SJSA1 (cell line): ENCODE results near the gene RASSF5. TPM values are rescaled to one million over a fixed set of nuclear protein-coding genes. Genes with fewer than 3 reads are reported as not detected.
"Not testable (repeated sequence)": the region's sequence is repeated elsewhere in the genome, so short reads cannot be mapped to it uniquely, and the experiment has no call there.

Experiments used
- DNase-seq, 2 experiments: peaks; one replicate each; pipeline ENCODE4 v3.0.0-alpha.2; 2015 to 2020; ENCODE audit warnings: low spot score in 2 of 2, low read depth in 1 of 2
- H3K27ac ChIP-seq: fragments of 250-450 bp; sonication (Bioruptor Pico); 2 replicates; pipeline ENCODE4 v1.5.1; 2020; ENCODE audit warnings: mild to moderate bottlenecking, moderate library complexity
- H3K27me3 ChIP-seq: fragments of 250-450 bp; sonication (Bioruptor Pico); replicated peaks from 2 replicates; pipeline ENCODE4 v1.5.1; 2020; ENCODE audit warnings: mild to moderate bottlenecking, moderate library complexity
- H3K36me3 ChIP-seq: fragments of 250-450 bp; sonication (Bioruptor Pico); 2 replicates; pipeline ENCODE4 v1.5.1; 2020; ENCODE audit warnings: mild to moderate bottlenecking
- H3K4me1 ChIP-seq: fragments of 250-450 bp; sonication (Bioruptor Pico); replicated peaks from 2 replicates; pipeline ENCODE4 v1.6.1; 2021; ENCODE audit warnings: mild to moderate bottlenecking
- H3K4me3 ChIP-seq: fragments of 250-450 bp; sonication (Bioruptor Pico); 2 replicates; pipeline ENCODE4 v1.5.1; 2020; ENCODE audit warnings: mild to moderate bottlenecking
- H3K9me3 ChIP-seq: fragments of 250-450 bp; sonication (Bioruptor Pico); replicated peaks from 2 replicates; pipeline ENCODE4 v1.5.1; 2020; ENCODE audit warnings: mild to moderate bottlenecking
- total RNA-seq: library from RNA; depleted of rRNA; stranded (reverse); fragments of >200 nt; shearing (Covaris generic); gene quantifications from 2 replicates; pipeline ENCODE4 v1.2.3, GENCODE V29; 2014

RASSF5 gene
- total RNA-seq, 1 experiment from 2014 or later, result 2.7 TPM

- H3K9me3 ChIP-seq, result no peaks in the 10 kb centered on the region
- H3K27me3 ChIP-seq, result no peaks in the 10 kb centered on the region
- peaks cover 36% of the 10 kb centered on the region for H3K36me3 ChIP-seq
- H3K27ac ChIP-seq, result no peak overlapping the region
- H3K4me3 ChIP-seq, result no peak overlapping the region
- DNase-seq, result no peak
- H3K4me1 ChIP-seq, result peaks cover 9% of the 10 kb centered on the region
Observed at GRCh38 chr1:206482611-206483010, 24.7 kb upstream of the RASSF5 start.

- not testable (repeated sequence) for H3K9me3 ChIP-seq, DNase-seq, H3K4me3 ChIP-seq, H3K4me1 ChIP-seq, H3K27me3 ChIP-seq, H3K27ac ChIP-seq
- peaks cover 33% of the 10 kb centered on the region for H3K36me3 ChIP-seq
Observed at GRCh38 chr1:206483864-206484263, 23.5 kb upstream of the RASSF5 start.

GRCh38 chr1:206484901-206485300 lies 22.4 kb upstream of the RASSF5 start:
- no peak overlapping the region for H3K27ac ChIP-seq
- H3K9me3 ChIP-seq, result no peaks in the 10 kb centered on the region
- H3K4me1 ChIP-seq, result peaks cover 9% of the 10 kb centered on the region
- no peak for DNase-seq
- no peaks in the 10 kb centered on the region for H3K27me3 ChIP-seq
- H3K4me3 ChIP-seq, result no peak overlapping the region
- peaks cover 26% of the 10 kb centered on the region for H3K36me3 ChIP-seq

- Histone ChIP-seq H3K36me3 (peaks cover 30% of the 10 kb centered on the region), H3K9me3 (no peaks in the 10 kb centered on the region), H3K4me3 (no peak overlapping the region), H3K27ac (no peak overlapping the region), H3K4me1 (peaks cover 14% of the 10 kb centered on the region), H3K27me3 (no peaks in the 10 kb centered on the region)
- DNase-seq, result no peak
Observed at GRCh38 chr1:206486995-206487788, 20.1 kb upstream of the RASSF5 start.

GRCh38 chr1:206487970-206488369 lies 19.4 kb upstream of the RASSF5 start:
- no peaks in the 10 kb centered on the region for H3K27me3 ChIP-seq
- no peak overlapping the region for H3K27ac ChIP-seq
- peaks cover 14% of the 10 kb centered on the region for H3K4me1 ChIP-seq
- DNase-seq, result no peak
- peaks cover 30% of the 10 kb centered on the region for H3K36me3 ChIP-seq
- H3K9me3 ChIP-seq, result no peaks in the 10 kb centered on the region
- H3K4me3 ChIP-seq, result no peak overlapping the region

- H3K4me1 ChIP-seq, result peaks cover 14% of the 10 kb centered on the region
- no peak overlapping the region for H3K4me3 ChIP-seq
- peaks cover 31% of the 10 kb centered on the region for H3K36me3 ChIP-seq
- H3K9me3 ChIP-seq, result no peaks in the 10 kb centered on the region
- DNase-seq, result no peak
- H3K27ac ChIP-seq, result no peak overlapping the region
- H3K27me3 ChIP-seq, result no peaks in the 10 kb centered on the region
Observed at GRCh38 chr1:206488466-206488865, 18.9 kb upstream of the RASSF5 start.

- Histone ChIP-seq H3K9me3 (no peaks in the 10 kb centered on the region), H3K27me3 (no peaks in the 10 kb centered on the region), H3K27ac (no peak overlapping the region), H3K4me1 (peaks cover 14% of the 10 kb centered on the region), H3K36me3 (peaks cover 35% of the 10 kb centered on the region), H3K4me3 (no peak overlapping the region)
- peak; percentile 70 to 81 for DNase-seq
Observed at GRCh38 chr1:206489980-206490770, 17.2 kb upstream of the RASSF5 start.

GRCh38 chr1:206490771-206491405 lies 16.4 kb upstream of the RASSF5 start:
- DNase-seq, result no peak

GRCh38 chr1:206491616-206492015 lies 15.7 kb upstream of the RASSF5 start:
- Histone ChIP-seq H3K27ac (no peak overlapping the region), H3K9me3 (no peaks in the 10 kb centered on the region), H3K36me3 (peaks cover 35% of the 10 kb centered on the region), H3K27me3 (no peaks in the 10 kb centered on the region), H3K4me3 (no peak overlapping the region), H3K4me1 (peaks cover 14% of the 10 kb centered on the region)
- no peak for DNase-seq

More at GRCh38 chr1:206490771-206491405, 16.4 kb upstream of the RASSF5 start:
- H3K36me3 ChIP-seq, result peaks cover 35% of the 10 kb centered on the region
- peaks cover 14% of the 10 kb centered on the region for H3K4me1 ChIP-seq
- H3K4me3 ChIP-seq, result no peak overlapping the region
- H3K27ac ChIP-seq, result peak overlapping the region; percentile 6; the same call in 1 of the 2 replicates
- H3K9me3 ChIP-seq, result no peaks in the 10 kb centered on the region
- H3K27me3 ChIP-seq, result no peaks in the 10 kb centered on the region

GRCh38 chr1:206492589-206492988 lies 14.7 kb upstream of the RASSF5 start:
- no peak overlapping the region for H3K4me3 ChIP-seq
- no peak for DNase-seq
- H3K9me3 ChIP-seq, result no peaks in the 10 kb centered on the region
- no peak overlapping the region for H3K27ac ChIP-seq
- H3K27me3 ChIP-seq, result no peaks in the 10 kb centered on the region
- peaks cover 35% of the 10 kb centered on the region for H3K36me3 ChIP-seq
- peaks cover 14% of the 10 kb centered on the region for H3K4me1 ChIP-seq

GRCh38 chr1:206493279-206493678 lies 14.1 kb upstream of the RASSF5 start:
- Histone ChIP-seq H3K27ac (no peak overlapping the region), H3K27me3 (no peaks in the 10 kb centered on the region), H3K36me3 (peaks cover 35% of the 10 kb centered on the region), H3K4me3 (no peak overlapping the region), H3K4me1 (peaks cover 14% of the 10 kb centered on the region), H3K9me3 (no peaks in the 10 kb centered on the region)
- no peak for DNase-seq

- H3K36me3 ChIP-seq, result peaks cover 35% of the 10 kb centered on the region
- no peaks in the 10 kb centered on the region for H3K9me3 ChIP-seq
- DNase-seq, result no peak
- H3K4me3 ChIP-seq, result no peak overlapping the region
- peaks cover 25% of the 10 kb centered on the region for H3K4me1 ChIP-seq
- no peaks in the 10 kb centered on the region for H3K27me3 ChIP-seq
- H3K27ac ChIP-seq, result no peak overlapping the region
Observed at GRCh38 chr1:206495011-206495461, 12.3 kb upstream of the RASSF5 start.

- no peak for DNase-seq
- H3K9me3 ChIP-seq, result no peaks in the 10 kb centered on the region
- H3K27me3 ChIP-seq, result no peaks in the 10 kb centered on the region
- H3K4me3 ChIP-seq, result no peak overlapping the region
- no peak overlapping the region for H3K27ac ChIP-seq
- H3K36me3 ChIP-seq, result peaks cover 34% of the 10 kb centered on the region
- peaks cover 26% of the 10 kb centered on the region for H3K4me1 ChIP-seq
Observed at GRCh38 chr1:206495493-206496046, 11.8 kb upstream of the RASSF5 start.
